ENCODE measurements around the gene SPI1.

DNA sequence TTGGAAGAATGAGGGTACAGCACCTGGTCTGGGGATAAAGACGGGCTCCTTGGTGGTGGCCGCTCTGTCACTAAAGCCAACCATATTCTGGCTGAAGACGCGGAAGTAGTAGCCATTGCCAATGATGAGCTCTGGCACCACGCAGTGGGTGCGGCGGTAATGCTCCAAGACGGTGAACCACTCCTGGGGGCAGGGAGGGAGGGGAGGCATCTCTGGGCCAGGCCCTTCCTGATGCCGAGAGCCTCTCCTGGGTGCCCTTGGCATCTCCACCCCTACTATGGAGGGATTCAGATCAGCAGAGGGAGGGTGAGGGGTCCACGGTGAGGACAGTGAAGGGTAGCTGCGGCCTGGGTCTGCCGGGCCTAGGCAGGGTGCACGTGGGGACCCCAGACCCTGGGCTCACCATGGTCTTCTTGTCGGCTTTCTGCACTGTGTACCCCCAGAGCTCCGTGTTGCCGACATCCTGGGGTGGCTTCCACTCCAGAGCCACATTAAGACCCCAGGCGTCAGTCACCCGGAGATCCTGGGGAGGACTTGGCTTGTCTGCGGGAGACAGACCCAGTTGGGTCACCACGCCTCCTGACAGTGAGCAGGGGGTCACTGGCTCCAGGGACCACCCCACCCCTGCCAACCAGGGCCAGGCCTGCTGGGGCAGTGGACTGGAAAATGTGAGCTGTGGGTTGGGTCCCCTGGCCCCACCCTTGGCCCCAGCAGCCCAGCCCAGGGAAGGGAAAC, 45.4 kb downstream of the SPI1 start:
- TF ChIP-seq EZH2 (IDR thresholded peaks at IDR 0.05; ENCODE audit: insufficient read depth, poor library complexity, severe bottlenecking) (no peak), EZH2phosphoT487 (IDR thresholded peaks at IDR 0.05; ENCODE audit: insufficient read depth, low read depth) (no peak)
